HuH-7 (cell line): ENCODE data around the gene TTLL5.

ENCODE experiments used
- DNase-seq: peaks from one replicate; pipeline ENCODE4 v3.0.0; 2011; ENCODE audit warnings: low spot score

The TTLL5 gene

GRCh38 chr14:75732888-75733287, 71.8 kb downstream of the TTLL5 start:
- no peak for DNase-seq

- DNase-seq = no peak
Measured at GRCh38 chr14:75734854-75735253, 73.8 kb downstream of the TTLL5 start.

- no peak for DNase-seq
Measured at GRCh38 chr14:75736845-75737485, 75.9 kb downstream of the TTLL5 start.

- DNase-seq = no peak
Measured at GRCh38 chr14:75738192-75738591, 77.1 kb downstream of the TTLL5 start.

- no peak for DNase-seq
Measured at GRCh38 chr14:75742867-75743266, 81.8 kb downstream of the TTLL5 start.

GRCh38 chr14:75747899-75748298, 86.9 kb downstream of the TTLL5 start:
- DNase-seq = no peak

GRCh38 chr14:75748336-75748735, 87.3 kb downstream of the TTLL5 start:
- DNase-seq = no peak

GRCh38 chr14:75751296-75751695, 90.2 kb downstream of the TTLL5 start:
- DNase-seq = no peak

- no peak for DNase-seq
Measured at GRCh38 chr14:75752086-75752485, 91.0 kb downstream of the TTLL5 start.

- no peak for DNase-seq
Measured at GRCh38 chr14:75752907-75753594, 92.0 kb downstream of the TTLL5 start.

- no peak for DNase-seq
Measured at GRCh38 chr14:75753696-75754095, 92.7 kb downstream of the TTLL5 start.

GRCh38 chr14:75757644-75758402, 96.8 kb downstream of the TTLL5 start:
- DNase-seq = no peak

- DNase-seq = no peak
Measured at GRCh38 chr14:75764020-75764419, 103.0 kb downstream of the TTLL5 start.

GRCh38 chr14:75769047-75769685, 108.1 kb downstream of the TTLL5 start:
- no peak for DNase-seq

- no peak for DNase-seq
Measured at GRCh38 chr14:75770635-75771034, 109.6 kb downstream of the TTLL5 start.

GRCh38 chr14:75771595-75771994, 110.5 kb downstream of the TTLL5 start:
- DNase-seq = no peak

- DNase-seq = no peak
Measured at GRCh38 chr14:75773046-75773445, 112.0 kb downstream of the TTLL5 start.

GRCh38 chr14:75781096-75781495, 120.0 kb downstream of the TTLL5 start:
- DNase-seq = no peak

- no peak for DNase-seq
Measured at GRCh38 chr14:75783184-75783583, 122.1 kb downstream of the TTLL5 start.

- DNase-seq = no peak
Measured at GRCh38 chr14:75783602-75784313, 122.7 kb downstream of the TTLL5 start.

- DNase-seq = no peak
Measured at GRCh38 chr14:75784314-75784686, 123.3 kb downstream of the TTLL5 start.

GRCh38 chr14:75793806-75794205, 132.8 kb downstream of the TTLL5 start:
- no peak for DNase-seq
